Measurements from ENCODE around the gene TMEM43.

DNA sequence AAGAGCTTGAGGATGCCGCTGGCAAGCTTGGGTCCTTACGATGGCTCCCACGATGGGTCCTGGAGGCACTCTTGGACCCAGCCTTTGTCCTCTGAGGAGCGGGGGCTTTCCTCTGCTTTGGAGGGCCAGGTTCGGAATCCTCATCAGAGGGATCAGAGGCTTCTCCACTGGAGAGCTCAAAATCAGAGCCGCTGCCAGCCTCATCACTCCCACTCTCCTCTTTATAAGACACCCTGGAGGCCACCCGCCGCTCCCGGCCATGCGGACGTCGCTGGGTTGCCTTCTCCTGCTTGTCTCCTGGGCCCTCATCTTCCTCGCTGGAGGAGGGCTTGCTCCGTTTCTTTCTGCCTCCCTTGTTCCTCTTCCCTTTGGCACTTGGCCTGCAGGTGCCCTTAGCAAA lies 33.5 kb downstream of the TMEM43 start:
- TF ChIP-seq CTCF (IDR thresholded peaks at IDR 0.05; ENCODE audit: low read depth, low read length, poor library complexity, severe bottlenecking) (no peak), EZH2phosphoT487 (IDR thresholded peaks at IDR 0.05; ENCODE audit: borderline replicate concordance, low read length) (no peak)

Data from DOHH2 (cell line).